ENCODE measurements around the gene TNFRSF13B. TPM values are rescaled to one million over a fixed set of nuclear protein-coding genes. Genes with fewer than 3 reads are reported as not detected.
"Not testable (repeated sequence)": the region's sequence is repeated elsewhere in the genome, so short reads cannot be mapped to it uniquely, and the experiment has no call there.

The TNFRSF13B gene
- total RNA-seq, 2 experiments from 2014 or later: 0.31 to 0.52 TPM

GRCh38 chr17:16979237-16979823 lies 7.4 kb upstream of the TNFRSF13B start:
- H3K27me3 Mint-ChIP-seq, H3K36me3 Mint-ChIP-seq, H3K9me3 Mint-ChIP-seq, H3K27ac Mint-ChIP-seq, DNase-seq, H3K4me3 Mint-ChIP-seq: not testable (repeated sequence)
- H3K4me1 Mint-ChIP-seq: peaks cover 16% of the 10 kb centered on the region

DNA sequence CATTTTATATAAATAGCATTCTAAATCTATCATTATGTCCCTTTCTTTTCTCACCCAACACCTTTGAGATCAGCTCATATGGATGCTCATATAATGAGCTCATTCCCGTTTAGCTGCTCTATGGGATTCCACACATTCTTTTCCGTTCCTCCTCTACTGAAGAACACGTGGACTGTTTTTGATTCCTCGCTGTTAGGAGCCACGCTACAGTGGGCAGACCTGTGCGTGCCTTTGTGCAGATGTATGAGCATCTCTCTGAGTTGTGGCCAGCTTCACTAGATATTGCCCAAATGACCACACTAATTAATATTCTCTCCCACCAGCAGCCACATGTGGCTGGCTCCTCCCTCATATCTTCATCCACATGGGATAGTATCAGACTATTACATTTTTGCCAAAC lies 6.0 kb upstream of the TNFRSF13B start:
- Mint-ChIP-seq H3K9me3 (no peaks in the 10 kb centered on the region), H3K27me3 (no peaks in the 10 kb centered on the region), H3K4me1 (peaks cover 16% of the 10 kb centered on the region), H3K27ac (no peak overlapping the region), H3K4me3 (no peak overlapping the region), H3K36me3 (no peaks in the 10 kb centered on the region)
- DNase-seq: no peak

DNA sequence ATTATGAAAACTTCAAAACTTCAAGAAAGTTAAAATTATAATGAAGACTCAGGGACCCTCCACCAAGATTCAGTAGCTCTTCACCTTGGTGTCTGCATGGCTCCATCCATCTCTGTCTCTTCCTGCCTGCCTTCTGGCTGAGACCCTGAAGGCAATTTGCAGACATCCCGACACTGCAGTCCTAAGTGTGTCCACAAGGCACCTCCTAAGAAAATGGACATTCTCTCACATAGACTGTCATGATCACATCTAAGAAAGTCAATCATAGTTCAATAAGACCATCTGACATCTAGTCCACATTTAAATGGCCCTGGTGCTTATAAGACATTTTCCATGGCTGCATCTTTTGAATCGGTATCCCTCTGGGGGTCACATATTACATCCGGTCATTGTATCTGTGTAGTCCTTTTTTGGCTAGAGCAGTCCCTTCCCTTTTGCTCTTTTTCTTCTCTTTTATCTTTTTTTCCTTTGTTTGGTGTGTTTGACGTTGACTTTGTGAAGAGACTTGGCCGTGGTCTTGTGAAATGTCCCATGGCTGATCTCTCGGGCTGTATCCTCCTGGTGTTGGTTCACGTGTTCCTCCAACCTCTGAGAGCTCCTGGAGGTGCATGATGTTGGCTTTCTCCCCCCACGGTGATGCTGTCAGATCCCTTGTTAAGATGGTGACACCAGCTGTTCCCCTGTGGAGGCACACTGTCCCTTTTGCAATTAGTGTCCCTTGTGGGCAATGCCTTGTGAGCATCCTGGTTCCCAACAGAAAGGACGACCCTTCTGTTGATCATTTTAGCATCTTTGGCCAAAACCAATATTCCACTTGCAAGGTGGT lies 5.0 kb upstream of the TNFRSF13B start:
- Mint-ChIP-seq H3K36me3 (no peaks in the 10 kb centered on the region), H3K27ac (peak overlapping the region; percentile 46), H3K27me3 (no peaks in the 10 kb centered on the region), H3K4me3 (no peak overlapping the region), H3K4me1 (peaks cover 16% of the 10 kb centered on the region), H3K9me3 (no peaks in the 10 kb centered on the region)
- DNase-seq: no peak

GRCh38 chr17:16975744-16976625 lies 4.1 kb upstream of the TNFRSF13B start:
- peak overlapping the region; percentile 56 for H3K27ac Mint-ChIP-seq
- no peak overlapping the region for H3K4me3 Mint-ChIP-seq
- no peaks in the 10 kb centered on the region for H3K9me3 Mint-ChIP-seq
- H3K4me1 Mint-ChIP-seq: peaks cover 16% of the 10 kb centered on the region
- DNase-seq: no peak
- no peaks in the 10 kb centered on the region for H3K36me3 Mint-ChIP-seq
- H3K27me3 Mint-ChIP-seq: no peaks in the 10 kb centered on the region

DNA sequence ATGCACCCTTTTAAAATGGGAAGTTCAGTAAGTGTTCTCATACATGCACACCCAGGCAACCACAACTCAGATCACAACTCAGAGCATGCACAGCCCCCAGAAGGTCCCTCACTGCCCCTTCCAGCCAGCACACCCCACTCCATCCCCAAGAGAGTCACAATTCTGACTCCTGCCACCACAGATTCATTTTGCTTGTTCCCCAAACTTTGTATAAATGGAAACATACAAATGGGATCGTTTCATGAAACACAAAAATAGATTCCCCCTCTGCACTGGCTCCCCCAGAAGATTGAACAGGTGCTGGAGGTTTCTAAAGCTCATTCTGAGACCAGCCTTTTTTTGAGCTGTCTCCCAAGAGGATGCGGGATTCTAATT lies 3.3 kb upstream of the TNFRSF13B start:
- H3K9me3 Mint-ChIP-seq: no peaks in the 10 kb centered on the region
- H3K4me3 Mint-ChIP-seq: no peak overlapping the region
- no peak overlapping the region for H3K27ac Mint-ChIP-seq
- H3K4me1 Mint-ChIP-seq: peaks cover 16% of the 10 kb centered on the region
- no peak for DNase-seq
- H3K36me3 Mint-ChIP-seq: no peaks in the 10 kb centered on the region
- H3K27me3 Mint-ChIP-seq: no peaks in the 10 kb centered on the region

DNA sequence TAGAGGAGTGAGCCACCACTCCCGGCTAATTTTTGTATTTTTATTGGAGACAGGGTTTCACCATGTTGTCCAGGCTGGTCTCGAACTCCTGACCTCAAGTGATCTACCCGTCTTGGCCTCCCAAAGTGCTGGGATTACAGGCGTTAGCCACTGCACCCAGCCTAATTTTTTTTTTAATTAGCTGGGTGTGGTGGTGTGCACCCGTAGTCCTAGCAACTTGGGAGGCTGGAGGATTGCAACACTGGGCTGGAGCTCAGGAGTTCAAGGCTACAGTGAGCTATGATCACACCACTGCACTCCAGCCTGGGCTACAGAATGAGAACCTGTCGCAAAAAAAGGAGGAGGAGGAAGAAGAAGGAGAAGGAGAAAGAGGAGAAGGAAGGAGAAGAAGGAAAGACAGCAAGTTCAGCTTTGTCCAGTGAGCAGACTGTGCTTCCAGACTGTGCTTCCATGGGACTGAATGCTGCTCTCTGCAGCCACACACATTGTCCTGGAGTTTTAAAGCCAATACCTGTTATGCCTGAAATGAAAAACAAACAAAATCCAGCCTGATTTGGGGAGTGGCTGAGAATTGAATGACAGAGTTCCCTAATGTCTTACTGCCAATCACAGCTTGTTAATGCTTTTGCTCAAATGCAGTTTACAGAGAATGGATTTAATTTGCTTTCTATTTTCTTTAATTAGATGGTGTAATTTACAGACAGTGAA lies 2.8 kb upstream of the TNFRSF13B start:
- Mint-ChIP-seq H3K4me1 (peaks cover 16% of the 10 kb centered on the region), H3K36me3 (no peaks in the 10 kb centered on the region), H3K27ac (no peak overlapping the region), H3K4me3 (no peak overlapping the region), H3K27me3 (no peaks in the 10 kb centered on the region), H3K9me3 (no peaks in the 10 kb centered on the region)
- no peak for DNase-seq

DNA sequence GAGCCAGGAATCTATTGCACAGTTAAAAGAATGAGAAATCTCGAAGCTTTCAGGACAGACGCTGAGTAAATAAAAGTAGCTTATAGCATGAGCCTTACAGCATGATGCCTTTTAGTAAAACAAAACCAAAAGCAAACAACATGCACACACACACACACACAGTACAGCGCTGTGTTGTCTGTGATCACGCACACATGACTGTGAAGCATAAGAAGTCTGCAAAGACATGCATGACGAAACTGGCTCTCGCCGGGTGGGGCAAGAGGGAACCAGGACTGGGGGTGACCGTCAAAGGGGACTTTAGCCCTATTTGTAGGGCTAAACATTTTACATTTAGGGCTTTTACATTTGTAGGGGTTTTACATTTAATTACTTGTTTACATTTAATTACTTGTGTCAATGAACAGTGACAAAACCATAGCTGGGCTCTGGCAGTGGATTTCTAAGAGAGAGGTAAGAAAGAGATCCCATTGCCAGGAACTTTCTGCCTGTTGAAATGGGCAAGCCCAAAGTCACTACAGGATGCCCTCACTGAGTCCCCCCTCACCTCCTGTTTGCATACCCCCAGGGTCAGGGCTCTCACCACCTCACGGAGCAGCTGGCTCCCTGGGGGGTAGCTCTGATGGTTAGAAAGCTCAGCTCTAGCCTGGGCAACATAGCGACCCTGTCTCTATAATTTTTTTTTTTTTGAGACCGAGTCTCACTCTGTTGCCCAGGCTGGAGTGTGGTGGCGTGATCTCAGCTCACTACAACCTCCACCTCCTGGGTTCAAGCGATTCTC lies 2.0 kb upstream of the TNFRSF13B start:
- DNase-seq: no peak
- H3K4me3 Mint-ChIP-seq: no peak overlapping the region
- H3K27me3 Mint-ChIP-seq: peaks cover 7% of the 10 kb centered on the region
- H3K36me3 Mint-ChIP-seq: no peaks in the 10 kb centered on the region
- H3K9me3 Mint-ChIP-seq: no peaks in the 10 kb centered on the region
- H3K4me1 Mint-ChIP-seq: peaks cover 16% of the 10 kb centered on the region
- no peak overlapping the region for H3K27ac Mint-ChIP-seq

GRCh38 chr17:16973043-16973442 lies 1.1 kb upstream of the TNFRSF13B start:
- peaks cover 16% of the 10 kb centered on the region for H3K4me1 Mint-ChIP-seq
- not testable (repeated sequence) for DNase-seq, H3K9me3 Mint-ChIP-seq, H3K27me3 Mint-ChIP-seq, H3K36me3 Mint-ChIP-seq, H3K4me3 Mint-ChIP-seq, H3K27ac Mint-ChIP-seq

DNA sequence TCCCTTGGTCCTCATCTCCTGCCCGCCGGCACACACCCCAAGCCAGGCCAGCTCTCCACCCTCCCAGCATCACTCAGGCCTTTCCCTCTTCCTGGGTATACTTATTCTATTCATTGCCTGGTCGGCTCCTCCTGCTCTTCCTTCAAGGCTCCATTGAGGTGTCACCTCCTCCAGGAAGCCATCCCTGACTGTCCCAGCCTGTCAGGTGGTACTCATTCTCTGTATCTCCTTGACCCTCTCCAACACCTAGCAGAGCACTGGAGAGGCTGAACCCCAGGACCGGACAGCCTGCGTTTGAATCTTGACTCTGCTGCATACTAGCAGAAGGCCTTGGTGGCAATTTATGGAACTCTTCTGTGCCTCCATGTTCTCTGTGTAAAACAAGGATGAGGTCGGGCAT lies 428 bp upstream of the TNFRSF13B start:
- peaks cover 16% of the 10 kb centered on the region for H3K4me1 Mint-ChIP-seq
- H3K4me3 Mint-ChIP-seq: no peak overlapping the region
- peaks cover 7% of the 10 kb centered on the region for H3K27me3 Mint-ChIP-seq
- no peaks in the 10 kb centered on the region for H3K36me3 Mint-ChIP-seq
- no peak for DNase-seq
- no peak overlapping the region for H3K27ac Mint-ChIP-seq
- no peaks in the 10 kb centered on the region for H3K9me3 Mint-ChIP-seq

GRCh38 chr17:16969931-16970906 lies 1.7 kb downstream of the TNFRSF13B start:
- H3K27me3 Mint-ChIP-seq: peaks cover 11% of the 10 kb centered on the region
- DNase-seq: no peak
- no peak overlapping the region for H3K27ac Mint-ChIP-seq
- H3K9me3 Mint-ChIP-seq: no peaks in the 10 kb centered on the region
- no peak overlapping the region for H3K4me3 Mint-ChIP-seq
- peaks cover 2% of the 10 kb centered on the region for H3K4me1 Mint-ChIP-seq
- no peaks in the 10 kb centered on the region for H3K36me3 Mint-ChIP-seq

DNA sequence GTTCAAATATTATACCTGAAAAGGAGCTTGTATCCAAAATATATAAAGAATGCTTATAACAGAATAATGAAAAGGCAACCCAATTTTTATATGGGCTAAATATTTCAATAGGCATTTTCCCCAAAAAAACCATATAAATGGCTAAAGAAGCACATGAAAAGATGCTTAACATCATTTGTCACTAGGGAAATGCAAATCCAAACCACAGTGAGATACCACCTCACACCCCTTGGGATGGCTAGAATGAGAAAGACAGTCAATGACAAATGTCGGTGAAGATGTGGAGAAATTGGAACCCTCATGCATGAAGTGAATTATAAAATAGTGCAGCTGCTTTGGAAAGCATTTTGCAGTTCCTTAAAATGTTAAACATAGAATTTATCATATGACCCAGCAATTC lies 3.1 kb downstream of the TNFRSF13B start:
- Mint-ChIP-seq H3K36me3 (no peaks in the 10 kb centered on the region), H3K9me3 (no peaks in the 10 kb centered on the region), H3K4me1 (no peaks in the 10 kb centered on the region), H3K4me3 (no peak overlapping the region), H3K27me3 (peaks cover 13% of the 10 kb centered on the region), H3K27ac (no peak overlapping the region)
- no peak for DNase-seq

DNA sequence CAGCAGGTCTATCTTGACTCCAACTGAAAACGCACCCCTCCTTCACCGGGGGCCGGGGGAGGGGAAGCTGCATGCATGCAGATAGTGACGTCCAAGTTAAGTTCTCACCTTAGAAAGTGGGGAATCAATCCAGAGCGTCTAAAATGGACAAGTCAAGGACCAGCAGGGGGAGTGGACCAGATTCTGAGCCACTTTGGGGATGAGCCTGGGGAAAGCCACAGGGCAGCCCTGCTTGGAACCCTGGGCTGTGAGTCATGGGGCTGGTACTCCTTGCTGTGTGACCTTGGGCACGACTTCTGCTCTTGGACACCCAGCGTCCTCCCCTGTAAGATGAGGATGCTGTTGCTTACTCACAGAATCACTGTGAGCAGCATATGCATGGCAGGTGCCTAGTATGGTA lies 9.1 kb downstream of the TNFRSF13B start:
- no peak overlapping the region for H3K4me3 Mint-ChIP-seq
- DNase-seq: no peak
- H3K4me1 Mint-ChIP-seq: no peaks in the 10 kb centered on the region
- peaks cover 14% of the 10 kb centered on the region for H3K27me3 Mint-ChIP-seq
- H3K9me3 Mint-ChIP-seq: peaks cover 1% of the 10 kb centered on the region
- H3K36me3 Mint-ChIP-seq: no peaks in the 10 kb centered on the region
- H3K27ac Mint-ChIP-seq: no peak overlapping the region

DNA sequence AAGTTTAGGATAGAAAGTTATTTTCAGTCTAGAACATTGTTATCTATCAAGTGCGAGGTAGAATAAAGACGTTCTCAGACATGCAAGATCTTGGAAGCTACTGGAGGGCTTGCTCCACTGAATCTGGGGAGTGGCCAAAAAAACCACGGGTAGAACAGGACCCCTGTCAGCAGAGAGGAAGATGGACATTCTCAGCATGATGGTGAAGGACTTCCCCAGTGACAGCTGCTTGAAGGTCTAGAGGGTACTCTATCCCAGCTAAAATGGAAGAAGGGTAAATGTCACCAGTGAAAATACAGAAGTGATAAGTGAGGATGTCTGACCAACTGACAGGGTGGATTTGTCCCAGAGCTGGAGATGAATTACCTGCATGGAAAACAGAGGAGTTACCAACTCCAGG lies 10.1 kb downstream of the TNFRSF13B start:
- H3K27me3 Mint-ChIP-seq: peaks cover 17% of the 10 kb centered on the region
- H3K4me3 Mint-ChIP-seq: no peak overlapping the region
- H3K9me3 Mint-ChIP-seq: peaks cover 1% of the 10 kb centered on the region
- no peak overlapping the region for H3K27ac Mint-ChIP-seq
- H3K36me3 Mint-ChIP-seq: no peaks in the 10 kb centered on the region
- H3K4me1 Mint-ChIP-seq: no peaks in the 10 kb centered on the region
- no peak for DNase-seq

Data from activated naive CD8-positive, alpha-beta T cell treated with anti-CD3 and anti-CD28 coated beads for 36 hours (primary cell).